GM10266 (cell line): ENCODE results near the gene MAD2L1BP.

Experiments used
- DNase-seq: peaks from one replicate; pipeline ENCODE4 v3.0.0; 2012; ENCODE audit errors: extremely low spot score
- TF ChIP-seq, protein P1 (sequence below): IDR thresholded peaks from 2 replicates; pipeline ENCODE4 v1.5.1; 2012; ENCODE audit warnings: mild to moderate bottlenecking, low read depth; ENCODE audit not compliant: control insufficient read depth, insufficient read depth; ENCODE audit errors: missing control alignments

Gene MAD2L1BP

DNA sequence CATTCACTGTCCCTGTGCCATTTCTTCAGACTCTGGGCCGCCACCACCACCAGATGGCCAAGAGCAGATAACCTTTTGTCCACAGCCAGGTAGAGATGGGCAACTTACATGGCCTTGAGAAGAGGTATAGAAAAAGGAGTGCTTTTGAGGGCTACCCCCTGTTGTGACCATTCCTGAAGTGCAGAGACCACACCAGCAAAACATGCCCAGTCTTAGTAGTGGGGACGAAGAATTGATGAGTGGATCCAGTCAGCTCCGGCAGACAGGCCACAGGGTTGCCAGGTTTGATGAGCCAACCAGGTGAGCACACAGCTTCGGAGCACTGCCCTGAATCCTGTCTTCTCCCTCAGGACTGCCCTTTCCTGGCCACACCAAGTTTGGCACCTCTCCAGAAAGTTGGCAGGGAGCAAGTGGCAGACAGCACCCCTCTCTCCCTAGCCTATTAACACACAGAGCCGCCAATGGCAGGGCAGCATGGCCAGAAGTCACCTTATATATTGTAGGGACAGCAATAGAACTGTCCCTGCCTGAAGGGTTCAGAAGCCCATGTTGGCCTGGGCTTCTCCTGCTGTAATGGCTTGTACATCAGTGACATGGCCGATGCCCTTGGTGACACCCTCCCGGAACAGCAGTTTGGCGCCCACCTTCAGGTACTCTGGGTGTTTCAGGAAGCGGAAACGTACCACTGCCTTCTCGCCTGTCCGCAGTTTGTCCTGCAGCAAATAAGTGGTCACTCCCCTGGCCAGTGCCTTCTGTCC is 14.4 kb upstream of the MAD2L1BP start:
- TF ChIP-seq, protein P1, sequence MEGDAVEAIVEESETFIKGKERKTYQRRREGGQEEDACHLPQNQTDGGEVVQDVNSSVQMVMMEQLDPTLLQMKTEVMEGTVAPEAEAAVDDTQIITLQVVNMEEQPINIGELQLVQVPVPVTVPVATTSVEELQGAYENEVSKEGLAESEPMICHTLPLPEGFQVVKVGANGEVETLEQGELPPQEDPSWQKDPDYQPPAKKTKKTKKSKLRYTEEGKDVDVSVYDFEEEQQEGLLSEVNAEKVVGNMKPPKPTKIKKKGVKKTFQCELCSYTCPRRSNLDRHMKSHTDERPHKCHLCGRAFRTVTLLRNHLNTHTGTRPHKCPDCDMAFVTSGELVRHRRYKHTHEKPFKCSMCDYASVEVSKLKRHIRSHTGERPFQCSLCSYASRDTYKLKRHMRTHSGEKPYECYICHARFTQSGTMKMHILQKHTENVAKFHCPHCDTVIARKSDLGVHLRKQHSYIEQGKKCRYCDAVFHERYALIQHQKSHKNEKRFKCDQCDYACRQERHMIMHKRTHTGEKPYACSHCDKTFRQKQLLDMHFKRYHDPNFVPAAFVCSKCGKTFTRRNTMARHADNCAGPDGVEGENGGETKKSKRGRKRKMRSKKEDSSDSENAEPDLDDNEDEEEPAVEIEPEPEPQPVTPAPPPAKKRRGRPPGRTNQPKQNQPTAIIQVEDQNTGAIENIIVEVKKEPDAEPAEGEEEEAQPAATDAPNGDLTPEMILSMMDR: no peak
- no peak for DNase-seq

DNA sequence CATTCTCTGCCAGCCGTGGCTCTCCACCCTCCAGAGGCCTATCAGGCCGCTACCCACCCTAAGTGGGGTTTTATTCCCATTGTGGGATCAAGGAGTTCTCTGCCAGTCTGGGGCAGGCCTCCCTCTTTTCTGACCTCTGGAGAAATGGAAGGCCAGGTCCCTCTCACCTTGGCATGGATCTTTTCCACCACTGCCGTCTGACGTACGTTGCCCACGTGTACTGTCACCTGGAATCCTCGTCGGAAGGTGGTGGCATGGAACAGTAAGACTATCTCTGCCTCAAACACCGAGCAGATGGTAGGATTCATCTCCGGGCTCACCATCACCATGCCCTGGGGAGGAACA is 13.8 kb upstream of the MAD2L1BP start:
- TF ChIP-seq, protein P1: no peak
- no peak for DNase-seq

DNA sequence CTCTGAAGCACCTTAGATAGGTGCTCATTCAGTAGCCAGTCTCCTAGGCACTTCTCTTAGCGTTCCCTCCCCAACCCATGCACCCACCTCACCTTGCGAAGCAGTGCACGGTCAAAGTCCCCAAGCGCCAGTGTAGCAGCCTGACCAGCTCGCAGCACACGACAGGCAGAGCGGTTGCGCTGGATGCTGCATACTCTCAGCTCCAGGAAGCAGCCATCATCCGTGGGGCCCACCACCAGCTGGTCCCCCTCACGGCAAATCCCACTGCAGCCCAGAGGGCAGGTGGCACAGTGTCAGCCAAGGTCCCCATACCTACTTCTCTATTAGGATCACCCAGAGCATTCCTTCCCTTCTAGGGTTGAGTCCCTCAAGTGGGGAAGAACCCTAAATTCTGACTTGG is 13.1 kb upstream of the MAD2L1BP start:
- TF ChIP-seq, protein P1: no peak

DNA sequence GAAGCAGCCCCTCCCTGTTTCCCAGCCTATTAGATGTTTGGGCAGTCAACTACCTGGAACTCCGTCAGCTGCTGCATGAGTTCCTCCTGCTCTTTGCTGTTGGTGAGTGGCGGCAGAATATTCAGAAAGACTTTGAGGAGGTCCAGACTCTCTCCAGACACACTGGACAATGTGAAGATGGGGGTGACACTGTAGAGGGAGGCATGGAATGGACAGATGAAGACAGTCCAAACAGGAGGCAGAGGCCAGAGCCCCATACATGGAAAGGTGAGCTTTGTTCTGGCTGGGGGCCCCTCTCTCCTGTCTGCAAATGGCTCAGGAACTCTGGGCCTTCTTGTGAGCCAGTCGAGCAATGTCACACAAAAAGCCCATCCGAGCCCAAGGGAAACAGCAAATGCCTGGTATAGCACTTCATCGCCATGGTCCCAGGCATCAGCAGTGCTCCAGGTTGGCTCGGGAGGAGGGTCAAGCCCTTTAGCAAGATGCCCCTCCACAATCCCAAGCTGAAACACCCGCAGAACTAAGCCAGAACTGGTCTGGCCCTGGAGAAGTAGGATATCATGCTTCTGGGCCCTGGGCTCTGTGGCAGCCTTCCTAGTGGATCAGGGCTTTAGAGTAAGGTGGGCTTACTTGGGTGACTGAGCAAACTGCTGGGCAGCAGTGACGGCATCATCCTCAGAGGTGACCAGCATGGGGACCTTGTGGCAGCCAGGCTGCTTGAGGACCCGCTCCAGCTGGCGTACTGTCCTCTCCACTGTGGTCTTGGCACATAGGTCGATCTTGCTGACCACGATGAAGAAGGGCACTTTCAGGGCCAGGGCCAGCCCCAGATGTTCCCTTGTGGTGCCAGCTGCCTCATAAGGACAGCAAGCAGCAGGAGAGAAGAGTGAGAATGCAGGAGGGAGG is 11.5 kb upstream of the MAD2L1BP start:
- no peak for DNase-seq
- TF ChIP-seq, protein P1: no peak

More for the DNA sequence above, 13.1 kb upstream of the MAD2L1BP start:
- DNase-seq: no peak

DNA sequence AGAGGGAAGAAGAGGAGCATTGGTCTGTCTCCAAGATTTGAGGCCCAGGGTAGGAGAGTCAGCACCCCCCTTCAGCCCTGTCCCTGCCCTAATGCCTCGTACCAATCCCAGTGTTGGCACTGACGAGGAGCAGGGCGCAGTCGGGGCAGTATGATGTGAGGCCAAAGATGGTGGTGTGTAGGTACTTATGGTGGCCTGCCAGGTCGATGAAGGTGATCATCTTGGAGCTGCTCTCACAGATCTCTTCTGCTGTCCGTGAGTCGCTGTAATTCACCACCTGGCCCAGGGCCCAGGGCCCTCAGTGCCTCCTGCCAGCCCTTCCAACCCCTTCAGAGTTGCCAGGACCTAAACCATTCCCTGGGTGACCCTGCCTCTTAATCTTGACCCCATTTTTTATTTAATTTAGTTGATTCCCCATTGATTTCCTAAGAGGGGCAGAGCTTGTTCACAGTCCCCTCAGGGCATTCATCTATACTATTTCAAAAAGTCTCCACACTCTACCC is 10.8 kb upstream of the MAD2L1BP start:
- DNase-seq: no peak
- TF ChIP-seq, protein P1: no peak

DNA sequence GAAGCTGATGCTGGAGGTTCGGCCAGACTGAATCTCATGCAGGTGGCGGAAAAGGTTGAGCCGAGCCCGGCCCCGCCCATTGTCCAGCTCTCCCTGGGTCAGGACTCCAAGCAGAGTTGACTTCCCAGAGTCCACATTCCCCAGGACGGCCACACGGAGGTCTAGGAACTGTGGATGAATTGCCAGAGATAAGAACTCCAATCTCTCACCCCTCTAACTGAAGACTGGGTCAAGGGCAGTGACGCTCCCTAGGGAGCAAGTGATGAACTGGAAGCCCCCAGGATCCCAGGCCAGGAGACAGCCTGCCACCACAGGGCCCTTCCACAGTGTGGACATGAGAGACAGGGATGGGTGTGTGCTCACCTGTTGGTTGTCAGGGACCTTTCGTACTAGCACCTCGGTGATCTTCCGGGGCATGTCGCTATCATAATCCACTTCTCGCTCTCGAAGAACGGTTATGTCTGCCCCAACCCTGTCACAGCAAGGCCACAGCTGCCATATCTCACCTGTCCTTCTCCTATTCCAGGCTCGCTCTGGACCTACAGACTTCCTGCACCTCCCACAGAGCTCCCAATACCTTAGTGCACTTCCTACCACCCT is 10.1 kb upstream of the MAD2L1BP start:
- TF ChIP-seq, protein P1: no peak
- DNase-seq: no peak
